GM23338 (cell line): Measurements from ENCODE around the gene ANKRD40CL. TPM values are rescaled to one million over a fixed set of nuclear protein-coding genes. Genes with fewer than 3 reads are reported as not detected.

Experiments
- ATAC-seq: fragments of 200-7000 bp; cut with Tn5 transposase; 3 replicates; pipeline ENCODE4 v1.9.1; 2020
- DNase-seq: peaks from one replicate; pipeline ENCODE4 v3.0.0-alpha.2; 2015; ENCODE audit warnings: low spot score
- H2AFZ ChIP-seq: fragments of 200-600 bp; sonication (generic); 2 replicates; pipeline ENCODE4 v1.8.0; 2016; ENCODE audit warnings: antibody characterized with exemption, mild to moderate bottlenecking, moderate library complexity
- H3F3A ChIP-seq: fragments of 200-600 bp; sonication (generic); replicated peaks from 2 replicates; pipeline ENCODE4 v1.8.0; 2017; ENCODE audit warnings: antibody characterized with exemption, mixed run types, low read depth
- H3K27ac ChIP-seq: fragments of 200-600 bp; sonication (generic); 2 replicates; pipeline ENCODE4 v1.6.1; 2016; ENCODE audit warnings: low read depth
- H3K27me3 ChIP-seq: fragments of 200-600 bp; sonication (generic); 2 replicates; pipeline ENCODE4 v1.8.0; 2016; ENCODE audit warnings: mild to moderate bottlenecking, mixed run types, moderate library complexity; ENCODE audit not compliant: insufficient read depth
- H3K36me3 ChIP-seq: fragments of 200-600 bp; sonication (generic); 2 replicates; pipeline ENCODE4 v1.8.0; 2016; ENCODE audit warnings: mild to moderate bottlenecking; ENCODE audit not compliant: insufficient read depth
- H3K4me1 ChIP-seq: fragments of 200-600 bp; sonication (generic); 2 replicates; pipeline ENCODE4 v1.8.0; 2016; ENCODE audit warnings: mild to moderate bottlenecking, moderate library complexity; ENCODE audit not compliant: insufficient read depth
- H3K4me2 ChIP-seq: fragments of 200-600 bp; sonication (generic); 2 replicates; pipeline ENCODE4 v1.7.1; 2017; ENCODE audit warnings: mixed run types
- H3K4me3 ChIP-seq: fragments of 200-600 bp; sonication (generic); 2 replicates; pipeline ENCODE4 v1.6.1; 2016; ENCODE audit warnings: mixed run types
- H3K79me2 ChIP-seq: fragments of 200-600 bp; sonication (generic); replicated peaks from 2 replicates; pipeline ENCODE4 v1.8.0; 2017; ENCODE audit warnings: mild to moderate bottlenecking; ENCODE audit not compliant: insufficient read depth
- H3K9me2 ChIP-seq: fragments of 200-600 bp; sonication (generic); 2 replicates; pipeline ENCODE4 v1.8.0; 2017; ENCODE audit not compliant: insufficient read depth
- H4K20me1 ChIP-seq: fragments of 200-600 bp; sonication (generic); replicated peaks from 2 replicates; pipeline ENCODE4 v1.8.0; 2017; ENCODE audit warnings: mild to moderate bottlenecking; ENCODE audit not compliant: insufficient read depth
- H3K27ac Mint-ChIP-seq: 2 replicates; pipeline ENCODE4 v1.8.0; 2020; ENCODE audit warnings: inconsistent platforms, mild to moderate bottlenecking, moderate library complexity, mixed read lengths
- H3K27me3 Mint-ChIP-seq: 3 replicates; pipeline ENCODE4 v1.8.0; 2022; ENCODE audit warnings: low read depth, mild to moderate bottlenecking, moderate library complexity, mixed read lengths, inconsistent platforms; ENCODE audit not compliant: insufficient read depth, poor library complexity
- H3K36me3 Mint-ChIP-seq: 3 replicates; pipeline ENCODE4 v1.8.0; 2021; ENCODE audit warnings: low read depth, mild to moderate bottlenecking, inconsistent platforms, moderate library complexity, mixed read lengths
- H3K4me1 Mint-ChIP-seq: 3 replicates; pipeline ENCODE4 v1.8.0; 2020; ENCODE audit warnings: mild to moderate bottlenecking, inconsistent platforms, mixed read lengths
- H3K4me3 Mint-ChIP-seq: 3 replicates; pipeline ENCODE4 v1.8.0; 2021; ENCODE audit warnings: moderate library complexity, mild to moderate bottlenecking, inconsistent platforms, mixed read lengths
- H3K9me3 Mint-ChIP-seq: 3 replicates; pipeline ENCODE4 v1.8.0; 2020; ENCODE audit warnings: moderate library complexity, mild to moderate bottlenecking, inconsistent platforms, mixed read lengths
- EZH2 ChIP-seq: fragments of 200-600 bp; sonication (generic); IDR thresholded peaks from one replicate; pipeline ENCODE4 v1.8.0; 2017; ENCODE audit warnings: antibody characterized with exemption, mild to moderate bottlenecking, low read depth; ENCODE audit not compliant: unreplicated experiment
- JUNB ChIP-seq: IDR thresholded peaks from one replicate; pipeline ENCODE4 v1.6.1; 2016; ENCODE audit warnings: antibody characterized with exemption; ENCODE audit not compliant: unreplicated experiment
- NANOG ChIP-seq: IDR thresholded peaks from 2 replicates; pipeline ENCODE4 v1.6.1; 2016; ENCODE audit warnings: antibody characterized with exemption, borderline replicate concordance
- POLR2AphosphoS5 ChIP-seq: IDR thresholded peaks from 2 replicates; pipeline ENCODE4 v1.6.1; 2016; ENCODE audit warnings: antibody characterized with exemption, low read depth
- REST ChIP-seq: IDR thresholded peaks from one replicate; pipeline ENCODE4 v1.6.1; 2018; ENCODE audit warnings: antibody characterized with exemption; ENCODE audit not compliant: unreplicated experiment
- ZNF331 ChIP-seq: fragments of 250-450 bp; sonication (Bioruptor Pico); IDR thresholded peaks from 2 replicates; pipeline ENCODE4 v1.5.0; 2020; ENCODE audit warnings: low read depth, mild to moderate bottlenecking, moderate library complexity
- ZNF462 ChIP-seq: fragments of 250-450 bp; sonication (Bioruptor Pico); IDR thresholded peaks from 2 replicates; pipeline ENCODE4 v1.5.0; 2020; ENCODE audit warnings: mild to moderate bottlenecking, moderate library complexity
- polyA plus RNA-seq: library from polyadenylated mRNA; unstranded; fragments of >200 nt; fragmentation: Nextera tagmentation; extraction: Ambion mirVana; gene quantifications from 2 replicates; pipeline ENCODE4 v1.2.1, GENCODE V29; 2016
- total RNA-seq: library from RNA; depleted of rRNA; stranded (reverse); fragments of >200 nt; shearing (Covaris generic); gene quantifications from 2 replicates; pipeline ENCODE4 v1.2.3, GENCODE V29; 2014

The ANKRD40CL gene
- total and polyA plus RNA-seq, 2 experiments from 2014 or later = not detected

GRCh38 chr17:50771991-50772785 lies 4.9 kb upstream of the ANKRD40CL start (continued):
- no peak for TF ChIP-seq ZNF462 (CRISPR knock-in tag)
- no peak for TF ChIP-seq ZNF331 (CRISPR knock-in tag)
- TF ChIP-seq EZH2 = no peak
- no peak for TF ChIP-seq POLR2AphosphoS5
- TF ChIP-seq NANOG = no peak

GRCh38 chr17:50770346-50770745 lies 3.0 kb upstream of the ANKRD40CL start:
- Histone ChIP-seq H3K4me2 (no peak overlapping the region), H4K20me1 (no peaks in the 10 kb centered on the region), H3K27ac (no peak overlapping the region), H3K27me3 (no peaks in the 10 kb centered on the region), H3K9me2 (no peaks in the 10 kb centered on the region), H2AFZ (no peak overlapping the region), H3K79me2 (no peaks in the 10 kb centered on the region), H3K4me3 (no peak overlapping the region), H3K36me3 (no peaks in the 10 kb centered on the region; the same call in 1 of the 2 replicates), H3F3A (no peaks in the 10 kb centered on the region), H3K4me1 (no peaks in the 10 kb centered on the region)
- Mint-ChIP-seq H3K4me3 (no peak overlapping the region), H3K9me3 (no peaks in the 10 kb centered on the region), H3K4me1 (peaks cover 4% of the 10 kb centered on the region), H3K27ac (no peak overlapping the region), H3K27me3 (peaks cover 11% of the 10 kb centered on the region), H3K36me3 (no peaks in the 10 kb centered on the region)
- DNase-seq (no peak), ATAC-seq (no peak)
- TF ChIP-seq REST = no peak
- TF ChIP-seq NANOG = no peak
- no peak for TF ChIP-seq JUNB
